ENCODE data around the gene CCDC70.

CCDC70 gene

DNA sequence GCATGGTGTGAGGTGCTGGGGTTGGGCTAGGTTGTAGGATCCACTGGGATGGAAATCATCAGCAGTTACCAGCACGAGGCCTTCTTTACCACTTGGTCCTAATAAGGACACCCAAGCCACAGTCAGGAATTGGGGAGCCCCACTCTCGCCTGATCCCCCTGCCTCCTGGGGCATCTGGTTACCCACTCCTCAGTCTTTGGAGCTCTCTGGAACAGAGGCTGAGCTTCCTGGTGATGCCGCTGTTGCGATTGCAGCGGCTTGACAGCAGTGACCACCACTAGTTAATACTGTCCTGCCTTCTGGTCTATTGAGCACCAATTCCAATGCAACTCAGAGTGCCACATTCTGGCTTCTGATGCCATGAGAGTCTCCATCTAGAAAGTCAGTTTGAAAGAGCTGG lies 30.2 kb upstream of the CCDC70 start:
- DNase-seq: no peak

DNA sequence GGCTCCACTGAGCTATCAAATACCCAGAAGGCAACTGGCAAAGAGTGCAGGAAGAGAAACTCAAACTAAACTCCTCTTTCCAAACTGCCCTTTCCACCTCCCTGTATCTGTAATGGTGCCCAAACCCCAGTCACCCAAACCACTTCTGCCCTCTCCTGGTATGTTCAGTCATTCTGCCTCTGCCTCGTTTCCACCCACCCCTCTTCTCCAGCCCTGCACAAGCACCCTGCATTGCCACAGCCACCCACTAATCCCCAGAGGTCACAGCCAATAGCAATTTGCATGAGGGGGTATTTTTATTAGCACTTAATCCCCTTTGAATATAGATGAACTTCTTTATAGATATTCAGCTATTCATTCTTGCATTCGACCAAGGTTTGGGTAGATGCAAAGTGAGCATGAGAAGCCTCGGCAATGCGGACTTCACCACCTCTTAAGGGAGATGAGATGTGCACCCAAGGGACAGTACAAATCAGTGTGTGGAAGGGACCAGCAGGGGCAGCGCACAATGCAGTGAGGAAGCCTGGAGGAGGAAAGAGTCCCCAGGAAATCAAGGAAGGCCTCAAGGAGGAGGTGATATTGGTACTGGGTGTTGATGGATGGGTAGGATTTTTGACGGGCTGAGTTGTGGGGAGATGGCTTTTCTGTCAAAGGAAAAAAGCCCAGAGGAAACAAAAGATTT lies 29.2 kb upstream of the CCDC70 start:
- no peak for DNase-seq

DNA sequence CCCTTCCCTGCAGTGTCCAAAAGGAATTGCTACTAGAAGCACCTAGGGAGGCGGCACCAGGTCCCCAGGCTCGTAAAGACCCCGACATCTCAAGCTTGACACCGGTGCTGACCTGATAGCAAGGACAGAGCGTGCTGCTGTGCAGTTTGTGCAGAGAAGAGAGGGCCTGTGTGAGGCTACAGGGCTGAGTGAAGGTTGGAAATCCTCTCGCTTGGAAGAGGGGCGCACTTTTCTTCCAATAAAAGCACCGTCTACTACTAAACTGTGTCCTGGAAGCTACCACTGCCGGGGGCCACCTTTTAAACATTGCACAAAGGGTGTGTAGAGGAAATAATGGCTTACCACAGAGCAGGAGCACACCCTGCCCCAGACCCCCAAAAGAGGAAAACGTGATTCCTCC lies 27.8 kb upstream of the CCDC70 start:
- no peak for DNase-seq

DNA sequence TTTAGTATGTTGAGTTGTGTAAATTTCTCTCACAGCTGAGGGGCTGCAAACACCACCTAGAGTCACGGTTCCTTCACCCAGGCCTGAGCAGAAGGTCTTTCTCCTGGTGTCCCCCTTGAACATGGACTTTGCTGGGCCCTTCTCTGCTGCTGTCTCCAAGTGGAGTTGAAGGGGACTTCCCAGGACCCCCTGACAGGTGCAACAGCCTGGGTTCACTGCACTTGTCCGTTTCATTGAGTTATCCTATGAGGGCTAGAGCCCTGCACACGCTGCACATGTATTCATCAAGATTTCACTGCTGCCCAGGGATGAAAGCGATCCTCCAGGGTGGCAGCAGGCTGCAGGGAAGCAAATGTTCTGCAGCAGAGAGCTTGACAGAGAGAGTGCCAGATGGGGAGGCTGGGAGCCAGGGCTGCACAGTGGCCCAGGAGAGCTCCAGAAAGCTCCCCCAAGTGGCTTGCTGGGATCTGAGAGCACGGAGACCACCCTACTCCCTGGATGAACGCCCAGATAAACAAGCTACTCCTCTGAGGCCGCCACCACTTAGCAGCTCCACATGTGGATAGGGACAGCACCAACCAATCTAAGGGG lies 27.1 kb upstream of the CCDC70 start:
- no peak for DNase-seq

DNA sequence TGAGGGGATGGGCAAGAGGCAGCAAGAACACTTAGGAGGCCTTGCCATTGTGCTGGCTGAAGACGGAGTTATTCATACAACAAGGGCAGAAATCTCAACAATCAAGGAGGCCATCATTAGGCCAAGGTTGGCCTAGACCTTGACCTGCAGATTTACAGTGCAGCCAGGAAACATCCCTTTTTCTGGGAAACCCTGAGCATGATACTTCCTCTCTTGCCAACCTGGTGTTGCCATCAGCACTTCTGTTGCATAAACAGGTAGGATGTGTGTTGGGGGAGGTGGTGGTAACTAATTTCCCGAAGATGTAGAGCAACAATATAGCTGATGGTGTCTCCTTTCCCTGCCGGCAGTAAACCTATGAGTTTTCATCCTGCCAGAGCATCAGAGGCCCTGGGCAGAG lies 24.8 kb upstream of the CCDC70 start:
- DNase-seq: no peak

DNA sequence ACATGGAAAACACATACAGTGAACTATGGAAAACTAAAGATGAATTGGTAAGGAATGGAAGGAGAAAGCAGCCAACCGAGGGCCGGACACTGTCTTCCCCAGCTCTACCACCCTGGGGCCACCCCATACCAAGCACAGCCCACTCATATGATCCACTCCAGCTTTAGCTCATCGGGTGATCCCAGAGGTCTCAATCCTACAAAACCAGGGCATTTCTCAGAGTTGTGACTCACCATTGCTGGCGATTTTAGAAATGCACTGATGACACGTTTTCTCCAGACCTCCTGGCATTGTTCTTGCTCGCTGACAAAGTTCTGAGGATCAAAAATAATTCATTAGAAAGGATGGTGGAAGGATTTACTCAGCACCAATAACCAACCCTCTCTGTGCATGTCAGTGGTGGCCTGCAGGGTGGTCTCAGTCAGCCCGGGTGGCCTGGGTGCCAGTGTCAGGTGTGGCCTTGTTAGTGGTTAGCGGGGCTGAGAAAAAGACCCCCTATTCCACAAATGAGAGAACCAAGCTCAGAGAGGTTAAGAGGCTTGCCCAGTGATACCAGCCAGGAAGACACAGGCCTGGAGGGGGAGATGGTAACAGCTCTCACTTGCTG lies 23.4 kb upstream of the CCDC70 start:
- DNase-seq: no peak

DNA sequence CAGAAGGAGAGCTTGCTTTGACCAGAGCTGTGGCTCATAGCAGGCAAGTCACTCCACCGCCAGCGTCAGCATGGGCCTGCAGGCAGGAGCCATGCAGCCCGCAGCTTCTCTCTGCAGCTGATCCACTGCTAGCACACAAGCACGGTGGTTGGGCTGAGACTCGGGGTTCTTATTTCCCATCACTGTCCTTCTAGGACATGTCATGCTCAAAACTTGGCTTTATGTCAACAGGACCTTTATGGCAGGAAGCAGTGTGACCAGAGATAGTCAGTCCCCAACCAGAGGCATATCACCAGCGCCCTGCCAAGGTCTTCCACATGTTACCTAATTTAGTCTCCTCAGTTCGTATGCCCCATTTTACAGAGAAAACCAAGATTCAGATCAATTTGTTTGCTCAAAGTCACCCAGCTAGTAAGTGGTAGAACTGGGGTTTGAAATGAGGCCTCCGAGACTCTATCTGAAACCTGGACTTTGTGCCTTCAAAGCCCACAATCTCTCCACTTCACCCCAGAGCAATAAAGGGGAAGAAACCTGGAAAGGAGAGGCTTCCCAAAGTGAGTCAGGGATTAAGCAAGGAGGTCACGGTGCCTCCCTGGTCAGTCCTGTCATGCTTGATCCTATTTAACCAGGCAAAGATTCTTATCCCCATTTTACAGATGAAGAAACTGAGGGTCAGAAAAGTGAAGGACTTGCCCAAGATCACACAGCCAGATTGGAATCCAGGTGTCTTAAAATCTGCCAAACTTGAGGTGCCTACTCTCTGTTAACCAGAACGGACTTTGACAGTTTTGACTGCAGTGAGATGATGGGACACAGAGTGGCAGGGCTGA lies 21.8 kb upstream of the CCDC70 start:
- no peak for DNase-seq

DNA sequence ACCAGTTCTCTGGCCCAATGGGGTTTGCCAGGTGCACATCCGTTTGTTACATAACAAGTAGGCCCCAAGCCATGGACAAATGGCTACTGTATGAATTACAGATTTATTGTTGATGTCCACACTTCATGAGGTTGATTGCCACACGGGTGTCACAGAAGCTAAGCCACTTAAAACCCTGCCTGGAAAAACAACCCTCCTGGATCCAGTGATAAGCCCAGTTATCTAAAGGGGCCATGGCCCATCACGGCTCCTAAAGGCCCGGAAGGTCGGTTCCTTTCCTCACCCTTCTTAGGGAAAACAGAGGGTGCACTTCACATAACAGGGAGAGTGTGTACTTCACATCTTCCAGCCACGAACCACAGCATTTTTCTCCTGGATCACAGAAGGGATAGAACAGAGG lies 20.9 kb upstream of the CCDC70 start:
- DNase-seq: no peak

DNA sequence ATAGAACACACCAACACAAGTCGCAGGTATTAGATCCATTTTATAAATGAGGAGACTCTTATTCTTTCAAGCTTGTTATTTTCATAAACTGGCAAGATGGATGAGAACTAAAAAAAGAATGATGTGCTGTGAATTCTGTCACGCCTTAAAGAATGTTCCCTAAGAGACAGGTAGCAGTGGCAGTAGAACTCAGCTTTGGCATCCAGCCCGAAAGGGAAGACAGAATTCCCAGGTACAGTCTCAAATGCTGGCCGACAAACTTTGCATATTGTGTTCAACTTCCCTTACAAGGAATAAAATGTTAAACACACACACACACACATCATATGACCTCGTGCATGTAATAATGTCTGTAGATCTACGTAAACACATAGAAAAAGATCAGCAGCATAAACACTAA lies 20.0 kb upstream of the CCDC70 start:
- DNase-seq: no peak

DNA sequence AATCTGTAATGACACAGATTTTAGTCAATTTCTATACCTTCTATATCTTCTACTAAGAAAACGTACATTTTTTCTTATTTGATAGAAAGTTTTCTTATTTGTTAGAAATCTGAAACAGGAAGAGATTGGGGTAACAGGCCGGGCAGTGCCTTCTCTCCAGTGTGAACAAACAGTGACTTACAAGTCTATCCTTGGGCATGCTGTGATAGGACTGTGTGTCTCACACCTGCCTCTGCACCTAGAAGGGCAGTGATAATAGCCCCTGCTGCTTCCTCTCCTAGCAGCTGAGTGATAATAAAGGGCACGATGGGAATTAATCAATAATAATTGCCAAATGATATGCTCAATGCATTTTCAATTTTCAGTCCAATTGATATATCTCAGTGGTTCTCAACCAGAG lies 18.2 kb upstream of the CCDC70 start:
- no peak for DNase-seq

DNA sequence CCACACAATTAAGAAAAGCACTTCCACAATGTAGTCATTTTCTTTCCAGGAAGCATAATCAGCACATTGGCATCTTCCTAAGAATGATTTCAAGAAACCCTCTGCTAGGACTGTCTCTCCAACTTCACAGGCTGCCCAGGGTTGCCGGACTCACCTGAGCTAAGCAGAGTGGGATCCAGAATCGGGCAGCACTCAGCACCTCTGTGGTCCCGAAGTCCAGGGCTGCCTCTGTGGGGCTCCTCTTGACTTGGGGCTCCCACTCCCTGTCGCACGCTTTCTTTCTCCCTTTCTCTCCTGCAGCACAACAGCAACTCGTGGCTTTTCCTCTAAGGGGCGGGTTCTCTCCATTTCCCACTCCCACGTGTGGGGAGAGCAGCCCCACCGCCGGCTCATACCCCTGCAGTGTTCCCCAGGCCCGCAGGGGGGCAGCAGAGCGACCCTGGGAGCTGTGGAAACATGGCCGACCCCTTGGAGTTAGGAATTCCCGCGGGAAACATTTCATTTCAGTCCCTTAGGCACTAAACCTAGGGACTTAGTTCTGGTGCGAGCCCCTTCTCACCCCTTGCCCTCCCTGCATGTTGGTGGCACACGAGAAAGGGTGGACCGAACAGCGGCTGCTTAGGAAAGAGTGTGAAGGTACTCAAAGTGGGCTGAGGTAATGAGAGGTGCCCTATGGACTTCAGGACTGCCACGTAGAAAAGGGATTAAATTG lies 16.8 kb upstream of the CCDC70 start, which contains the start of gene TMEM272:
Gene TMEM272 (minus strand): TSS at position 316 of the 712 bp plus-strand sequence. CDS start 6,647 bp downstream, outside the sequence.
- no peak for DNase-seq

DNA sequence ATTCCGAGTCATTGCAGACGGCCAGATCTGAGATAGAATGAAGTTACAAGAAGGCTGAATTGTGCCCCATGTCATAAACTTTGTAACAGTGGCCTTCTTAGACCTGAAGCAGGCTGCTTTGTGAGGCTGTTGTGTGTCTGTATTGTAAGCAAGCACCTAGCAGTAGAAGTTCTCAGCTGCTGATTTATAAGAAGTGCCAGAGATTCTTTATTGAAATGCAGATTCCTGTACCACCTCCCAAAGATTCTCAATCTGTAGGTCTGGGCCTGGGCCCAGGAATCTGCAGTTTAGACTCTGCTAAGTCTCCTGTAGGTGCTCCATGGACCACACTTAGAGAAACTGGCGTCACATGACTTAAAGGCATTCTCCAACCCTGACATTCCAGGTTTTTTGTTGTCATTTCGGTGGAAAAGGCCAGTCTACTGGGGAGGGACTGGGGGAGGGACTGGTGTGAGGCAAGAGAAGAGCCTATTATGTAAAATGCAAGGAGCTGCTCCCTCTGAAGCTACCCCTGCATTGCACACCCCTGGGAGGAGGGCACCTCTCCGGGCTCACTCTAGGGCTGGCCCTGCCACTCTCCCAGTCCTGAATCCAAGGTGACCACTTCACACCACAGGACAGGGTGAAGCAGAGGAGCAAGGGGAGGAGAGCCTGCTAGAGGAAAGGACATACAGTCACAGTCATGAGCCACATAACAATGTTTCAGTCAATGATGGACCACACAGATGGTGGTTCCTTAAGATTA lies 16.0 kb upstream of the CCDC70 start:
- no peak for DNase-seq

DNA sequence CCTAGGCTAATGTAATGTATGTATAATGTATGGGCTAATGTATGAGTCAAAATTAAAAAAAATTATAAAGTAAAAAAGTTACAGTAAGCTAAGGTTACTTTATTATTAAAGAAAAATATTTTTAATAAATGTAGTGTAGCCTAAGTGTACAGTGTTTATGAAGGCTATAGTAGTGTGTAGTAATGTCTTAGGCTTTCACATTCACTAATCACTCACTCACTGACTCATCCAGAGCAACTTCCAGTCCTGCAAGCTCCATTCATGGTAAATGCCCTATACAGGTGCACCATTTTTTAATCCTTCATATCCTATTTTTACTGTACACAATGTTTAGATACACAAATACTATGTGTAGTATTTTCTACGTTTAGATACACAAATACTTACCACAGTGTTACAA lies 15.0 kb upstream of the CCDC70 start:
- no peak for DNase-seq

DNA sequence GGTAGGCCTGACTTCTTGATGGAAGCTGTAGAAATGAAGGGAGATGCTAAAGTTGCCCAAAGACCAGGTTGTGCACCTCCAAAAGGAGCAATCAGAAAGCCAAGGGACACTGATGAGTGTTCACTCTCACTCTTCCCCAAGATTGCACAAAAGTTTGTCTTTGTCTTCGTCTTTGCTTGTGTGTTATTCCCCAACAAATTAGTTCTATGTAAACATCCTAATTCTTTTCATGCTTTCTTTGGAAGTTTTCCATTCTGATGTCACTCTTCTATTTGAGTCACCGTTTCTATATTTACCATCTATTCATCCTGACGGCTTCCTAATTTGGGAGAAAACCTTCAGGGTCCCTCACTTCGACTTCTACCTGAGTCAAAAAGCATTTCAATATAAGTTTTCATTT lies 13.1 kb upstream of the CCDC70 start:
- DNase-seq: no peak

DNA sequence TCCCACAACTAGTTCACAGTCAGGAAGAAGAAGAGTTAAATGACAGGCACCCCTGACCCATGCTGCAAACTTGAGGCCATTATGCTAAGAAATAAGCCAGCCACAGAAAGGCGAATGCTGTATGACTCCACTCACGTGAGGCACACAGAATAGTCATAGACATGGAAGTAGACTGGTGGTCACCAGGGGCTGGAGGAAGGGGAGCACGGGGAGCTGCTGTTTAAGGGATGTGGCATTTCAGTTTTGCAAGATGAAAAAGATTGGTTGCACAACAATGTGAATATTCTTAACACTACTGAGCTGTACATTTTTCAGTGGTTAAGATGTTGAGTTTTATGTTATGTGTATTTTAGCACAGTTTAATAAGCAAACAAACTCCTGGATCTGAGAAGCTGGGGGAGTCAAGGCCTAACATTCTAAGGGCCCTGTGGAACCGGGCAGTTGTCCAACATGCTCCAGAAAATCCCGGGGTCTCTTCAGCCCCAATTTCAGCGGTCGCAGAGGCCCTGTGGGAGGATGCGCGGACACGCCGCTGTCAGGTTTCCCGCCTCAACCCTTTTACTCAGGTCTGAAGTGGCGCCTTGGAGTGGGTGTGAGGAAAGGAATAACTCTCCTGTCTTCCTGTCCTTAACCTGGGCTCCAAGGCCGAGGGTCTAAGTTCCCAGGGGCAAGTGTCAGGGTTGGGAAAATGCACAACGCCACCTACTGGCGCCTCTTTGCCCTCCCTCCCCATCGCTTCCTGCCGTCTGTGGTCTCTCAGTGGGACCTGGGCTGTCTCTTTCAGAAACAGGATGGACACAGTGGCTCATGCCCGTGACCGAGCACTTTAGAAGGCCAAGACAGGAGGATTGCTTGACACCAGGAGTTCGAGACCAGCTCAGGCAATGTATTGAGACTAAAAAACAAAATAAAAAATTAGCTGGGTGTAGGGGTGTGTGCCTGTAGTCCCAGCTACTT lies 12.3 kb upstream of the CCDC70 start:
- no peak for DNase-seq

DNA sequence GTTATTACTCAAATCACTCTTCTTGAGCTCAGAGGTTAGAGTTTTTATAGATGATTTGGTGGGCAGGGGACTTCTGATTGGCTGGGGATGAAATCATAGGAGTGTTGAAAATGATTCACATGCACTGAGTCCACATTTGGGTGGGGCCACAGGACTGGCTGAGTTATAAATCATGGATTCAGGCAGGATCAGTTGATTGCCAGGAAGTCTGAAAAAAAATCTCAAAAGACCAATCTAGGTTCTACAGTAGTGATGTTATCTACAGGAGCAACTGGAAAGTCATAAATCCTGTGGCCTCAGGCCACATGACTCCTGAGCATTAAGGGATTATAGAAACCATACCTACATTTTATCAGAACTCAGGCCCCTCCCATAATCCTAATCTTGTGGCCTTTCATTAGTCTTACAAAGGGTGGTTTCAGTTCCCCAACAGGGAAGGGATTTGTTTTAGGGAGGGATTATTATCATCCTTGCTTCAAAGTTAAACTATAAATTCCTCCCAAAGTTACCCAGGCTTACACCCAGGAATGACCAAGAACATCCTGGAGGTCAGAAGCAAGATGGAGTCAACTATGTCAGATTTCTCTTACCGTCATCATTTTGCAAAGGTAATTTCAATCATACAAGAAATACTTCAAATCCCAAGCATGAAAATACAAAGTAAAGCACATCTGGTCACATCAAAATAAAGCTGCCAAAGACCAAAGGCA lies 5.6 kb upstream of the CCDC70 start:
- no peak for DNase-seq

DNA sequence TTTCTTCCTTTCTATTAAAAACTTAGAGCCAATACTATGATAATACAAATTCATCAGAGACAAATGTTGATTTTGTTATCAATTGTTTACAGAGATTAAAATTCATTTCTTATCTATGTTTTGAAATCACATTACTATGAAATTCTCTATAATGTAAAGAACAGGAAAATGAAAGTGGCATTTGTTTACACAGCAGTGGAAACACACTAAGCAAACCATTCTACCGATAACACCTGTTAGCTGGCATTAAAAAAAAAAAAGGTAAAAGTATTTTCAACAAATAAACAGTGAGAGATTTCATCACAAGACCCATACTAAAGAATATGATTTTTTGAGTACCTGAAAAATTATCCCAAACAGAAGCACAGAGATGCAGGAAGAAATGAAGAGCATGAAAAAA lies 4.8 kb upstream of the CCDC70 start:
- DNase-seq: no peak

DNA sequence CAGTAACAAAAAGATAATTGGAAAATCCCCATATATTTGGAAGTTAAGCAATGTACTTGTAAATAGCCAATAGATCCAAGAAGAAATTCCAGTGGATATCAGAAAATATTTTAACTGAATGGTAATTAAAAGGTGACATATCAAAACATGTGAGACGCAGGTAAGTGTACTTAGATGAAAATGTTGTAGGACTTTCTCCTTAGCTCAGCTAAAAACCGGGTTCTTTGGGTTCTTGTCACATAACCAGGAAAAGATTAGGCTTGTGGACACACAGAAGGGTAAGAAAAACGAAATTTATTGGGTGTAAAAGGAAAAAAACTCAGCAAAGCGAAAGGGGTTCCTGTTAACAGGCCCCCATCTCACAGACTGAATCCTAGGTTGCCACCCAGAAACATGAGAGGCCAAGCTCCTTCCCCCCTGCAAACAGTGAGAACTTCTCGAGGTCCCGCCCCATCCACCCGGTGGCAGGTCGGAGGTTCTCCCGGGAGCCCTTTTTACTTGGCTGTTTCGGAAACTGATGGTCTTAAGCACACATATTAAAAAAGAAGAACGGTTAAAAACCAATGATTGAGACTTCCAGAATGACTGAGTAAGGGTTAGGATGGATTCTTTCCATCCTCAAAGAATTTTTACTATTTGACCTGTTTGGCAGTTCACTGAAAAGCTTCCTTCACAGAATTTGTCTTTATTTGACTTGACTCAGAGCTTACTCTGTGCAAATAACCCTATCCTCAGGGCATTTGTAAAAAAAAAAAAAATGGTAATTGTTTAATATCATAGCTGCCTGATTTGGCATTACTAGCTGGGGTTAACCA lies 3.1 kb upstream of the CCDC70 start:
- DNase-seq: no peak

DNA sequence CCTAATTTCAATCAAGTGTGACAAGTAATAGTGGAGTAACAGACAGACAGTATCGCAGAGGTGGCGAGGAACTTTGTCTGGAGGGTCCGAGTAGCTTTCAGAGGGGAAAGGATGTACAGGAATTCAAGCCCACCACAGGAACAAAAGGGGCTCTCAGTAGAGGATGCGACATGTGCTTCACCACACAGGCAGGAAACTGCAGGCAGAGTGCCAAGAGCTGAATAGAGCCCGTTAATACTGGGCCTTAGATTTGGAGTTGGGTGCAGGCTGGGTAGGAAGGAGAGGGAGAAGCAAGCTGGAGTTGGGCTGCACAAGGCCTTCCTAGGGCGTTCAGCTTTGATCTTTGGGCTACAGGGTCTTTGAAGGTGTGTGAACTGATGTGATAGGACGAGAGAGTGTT lies 1.2 kb downstream of the CCDC70 start:
- DNase-seq: no peak
